Tibial nerve (tissue), 3 donors: Measurements from ENCODE around the gene GNG12.

Source experiments
- EP300 ChIP-seq, 2 donors: sonication (generic); formaldehyde crosslinking; IDR thresholded peaks; one replicate each; pipeline ENCODE4 v1.6.1; 2017; ENCODE audit warnings: antibody characterized with exemption in 2 of 2, mild to moderate bottlenecking in 1 of 2
- POLR2A ChIP-seq, 2 donors: fragments of 450-650 bp; IDR thresholded peaks; one replicate each; pipeline ENCODE4 v1.6.1; 2017; ENCODE audit warnings: antibody characterized with exemption in 2 of 2, mild to moderate bottlenecking in 2 of 2, moderate library complexity in 2 of 2

GRCh38 chr1:67731322-67731721 is 101.9 kb downstream of the GNG12 start:
- TF ChIP-seq POLR2A (IDR thresholded peaks at IDR 0.05) (no peak), EP300 (IDR thresholded peaks at IDR 0.05) (no peak)
